ENCODE data around the gene LRRC56. TPM values are rescaled to one million over a fixed set of nuclear protein-coding genes. Genes with fewer than 3 reads are reported as not detected.

The LRRC56 gene
- total RNA-seq, 1 donor: 0.43 TPM

- no peak for TF ChIP-seq CTCF (IDR thresholded peaks at IDR 0.05; ENCODE audit: insufficient read depth, low read depth, low read length)
- H3K4me3 ChIP-seq (ENCODE audit: low read depth, low read length): peak overlapping the region; percentile 59
- DNase-seq (ENCODE audit: low read depth): no peak
These were observed 499 bp downstream of the LRRC56 start for GRCh38 chr11:537622-538430.

DNA sequence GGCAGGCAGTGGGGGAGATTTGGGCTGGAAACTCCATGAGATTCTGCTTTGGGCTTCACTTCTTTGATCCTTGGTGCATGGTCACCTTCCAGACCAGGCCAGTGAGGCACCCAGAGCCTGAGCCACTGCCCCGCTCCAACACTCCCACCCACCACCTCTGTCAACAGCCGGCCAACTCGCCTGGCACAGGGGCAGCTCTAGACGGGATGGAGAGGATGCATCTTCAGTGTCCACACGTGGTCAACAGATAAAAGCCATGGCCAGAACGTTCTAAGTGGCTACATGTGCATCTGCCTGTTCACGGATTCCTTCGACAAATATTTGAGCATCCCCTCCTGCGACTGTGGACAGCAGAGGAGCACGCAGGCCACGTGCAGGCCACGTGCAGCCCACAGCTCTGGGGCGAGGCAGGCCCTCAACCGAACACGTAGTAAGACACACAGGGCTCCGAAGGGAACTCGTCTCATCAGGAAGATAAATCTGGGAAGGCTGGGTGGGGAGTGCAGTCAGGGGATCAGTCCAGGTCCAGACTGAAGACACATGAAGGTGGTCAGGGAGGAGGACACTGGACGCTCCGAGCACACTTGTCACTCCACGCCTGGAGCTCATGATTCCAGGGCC is 1.2 kb downstream of the LRRC56 start:
- no peak for DNase-seq (ENCODE audit: low read depth)
- no peak for TF ChIP-seq CTCF (IDR thresholded peaks at IDR 0.05; ENCODE audit: insufficient read depth, low read depth, low read length)
- no peak overlapping the region for H3K4me3 ChIP-seq (ENCODE audit: low read depth, low read length)

GRCh38 chr11:539971-540481 is 2.7 kb downstream of the LRRC56 start:
- DNase-seq (ENCODE audit: low read depth): no peak
- TF ChIP-seq CTCF (IDR thresholded peaks at IDR 0.05; ENCODE audit: insufficient read depth, low read depth, low read length): no peak
- H3K4me3 ChIP-seq (ENCODE audit: low read depth, low read length): no peak overlapping the region

- no peak for DNase-seq (ENCODE audit: low read depth)
- TF ChIP-seq CTCF (IDR thresholded peaks at IDR 0.05; ENCODE audit: insufficient read depth, low read depth, low read length): no peak
- H3K4me3 ChIP-seq (ENCODE audit: low read depth, low read length): no peak overlapping the region
These were observed 3.5 kb downstream of the LRRC56 start for GRCh38 chr11:540583-541432.

GRCh38 chr11:541433-541885 is 4.1 kb downstream of the LRRC56 start:
- H3K4me3 ChIP-seq (ENCODE audit: low read depth, low read length): no peak overlapping the region
- DNase-seq (ENCODE audit: low read depth): no peak
- no peak for TF ChIP-seq CTCF (IDR thresholded peaks at IDR 0.05; ENCODE audit: insufficient read depth, low read depth, low read length)

- TF ChIP-seq CTCF (IDR thresholded peaks at IDR 0.05; ENCODE audit: insufficient read depth, low read depth, low read length): no peak
- no peak for DNase-seq (ENCODE audit: low read depth)
- no peak overlapping the region for H3K4me3 ChIP-seq (ENCODE audit: low read depth, low read length)
These were observed 7.5 kb downstream of the LRRC56 start for GRCh38 chr11:544817-545166.

Measured in fibroblast of villous mesenchyme (primary cell).